NCI-H1417 treated with DMSO at 0.1 percent for 48 hours (cell line): ENCODE results near the gene SEPTIN1.

ENCODE experiments used
- DNase-seq: peaks from one replicate; lab custom pipeline; 2025; lab: John Stamatoyannopoulos, UW

Gene SEPTIN1, protein sequence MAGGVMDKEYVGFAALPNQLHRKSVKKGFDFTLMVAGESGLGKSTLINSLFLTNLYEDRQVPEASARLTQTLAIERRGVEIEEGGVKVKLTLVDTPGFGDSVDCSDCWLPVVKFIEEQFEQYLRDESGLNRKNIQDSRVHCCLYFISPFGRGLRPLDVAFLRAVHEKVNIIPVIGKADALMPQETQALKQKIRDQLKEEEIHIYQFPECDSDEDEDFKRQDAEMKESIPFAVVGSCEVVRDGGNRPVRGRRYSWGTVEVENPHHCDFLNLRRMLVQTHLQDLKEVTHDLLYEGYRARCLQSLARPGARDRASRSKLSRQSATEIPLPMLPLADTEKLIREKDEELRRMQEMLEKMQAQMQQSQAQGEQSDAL

GRCh38 chr16:30382111-30382881, at the start of gene SEPTIN1:
SEPTIN1 (minus strand) TSS chr16:30382561; CDS start chr16:30382542, 19 bp downstream.
- DNase-seq, result no peak

- no peak for DNase-seq
These were observed 48.1 kb upstream of the SEPTIN1 start for GRCh38 chr16:30430428-30430970.

GRCh38 chr16:30429678-30430427, 47.5 kb upstream of the SEPTIN1 start, which contains the start of gene DCTPP1:
DCTPP1 (minus strand) TSS chr16:30430030; CDS start chr16:30429980, 50 bp downstream.
- DNase-seq, result peak; percentile 95

GRCh38 chr16:30429418-30429677, 47.0 kb upstream of the SEPTIN1 start:
- DNase-seq, result no peak

- no peak for DNase-seq
These were observed 45.7 kb upstream of the SEPTIN1 start for GRCh38 chr16:30428055-30428454.

DNA sequence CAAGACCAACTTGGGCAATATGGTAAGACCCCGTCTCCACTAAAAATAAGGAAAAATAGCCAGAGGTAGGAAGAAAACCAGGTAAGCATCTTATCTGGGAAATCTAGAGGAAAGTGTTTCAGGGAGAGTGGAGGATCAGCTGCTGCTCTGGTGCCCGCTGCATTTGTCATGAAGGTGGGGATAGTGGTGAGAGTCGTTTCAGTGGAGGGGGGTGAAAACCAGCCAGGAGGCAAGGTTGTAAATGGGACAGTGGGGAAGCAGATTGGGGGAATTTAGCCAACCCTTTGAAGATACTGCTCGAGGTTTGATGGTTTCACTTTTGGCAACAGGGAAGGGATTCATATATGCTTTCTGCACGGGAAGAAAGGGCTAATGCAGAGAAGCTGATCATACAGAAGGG, 38.6 kb upstream of the SEPTIN1 start:
- no peak for DNase-seq

DNA sequence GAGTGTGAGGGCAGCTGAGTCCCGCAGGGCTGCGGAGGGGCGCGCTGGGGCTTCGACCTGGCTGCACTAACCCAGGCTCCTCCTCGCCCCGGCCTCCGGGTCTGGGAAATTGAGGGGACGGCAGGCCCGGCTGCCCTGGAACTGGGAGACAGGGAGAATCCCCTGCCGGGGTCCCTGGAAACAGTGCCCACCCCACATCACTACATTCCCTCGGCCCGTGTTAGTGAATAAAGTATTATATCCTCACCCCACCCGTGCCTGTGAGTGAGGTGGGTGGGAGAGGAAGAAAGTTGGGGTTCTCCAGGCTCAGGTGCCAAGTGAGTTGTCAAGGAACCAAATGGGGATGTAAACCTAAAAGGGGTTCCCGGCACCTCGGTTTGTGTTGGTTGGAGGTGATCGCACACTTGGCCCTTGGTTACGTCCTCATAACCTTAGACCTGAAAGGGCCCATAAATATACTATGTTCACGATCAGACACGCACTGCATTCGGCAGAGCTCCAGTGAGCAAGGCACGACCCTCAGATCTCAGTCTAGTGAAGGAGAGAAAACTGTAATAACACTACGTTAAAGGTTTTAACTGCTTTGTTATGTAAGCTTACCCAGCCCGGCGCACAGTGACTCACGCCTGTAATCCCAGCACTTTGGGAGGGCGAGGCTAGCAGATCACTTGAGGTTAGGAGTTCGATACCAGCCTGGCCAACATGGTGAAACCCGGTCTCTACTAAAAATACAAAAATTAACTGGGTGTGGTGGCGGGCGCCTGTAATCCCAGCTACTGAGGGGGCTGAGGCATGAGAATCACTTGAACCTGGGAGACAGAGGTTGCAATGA, 36.2 kb upstream of the SEPTIN1 start:
- DNase-seq, result no peak

DNA sequence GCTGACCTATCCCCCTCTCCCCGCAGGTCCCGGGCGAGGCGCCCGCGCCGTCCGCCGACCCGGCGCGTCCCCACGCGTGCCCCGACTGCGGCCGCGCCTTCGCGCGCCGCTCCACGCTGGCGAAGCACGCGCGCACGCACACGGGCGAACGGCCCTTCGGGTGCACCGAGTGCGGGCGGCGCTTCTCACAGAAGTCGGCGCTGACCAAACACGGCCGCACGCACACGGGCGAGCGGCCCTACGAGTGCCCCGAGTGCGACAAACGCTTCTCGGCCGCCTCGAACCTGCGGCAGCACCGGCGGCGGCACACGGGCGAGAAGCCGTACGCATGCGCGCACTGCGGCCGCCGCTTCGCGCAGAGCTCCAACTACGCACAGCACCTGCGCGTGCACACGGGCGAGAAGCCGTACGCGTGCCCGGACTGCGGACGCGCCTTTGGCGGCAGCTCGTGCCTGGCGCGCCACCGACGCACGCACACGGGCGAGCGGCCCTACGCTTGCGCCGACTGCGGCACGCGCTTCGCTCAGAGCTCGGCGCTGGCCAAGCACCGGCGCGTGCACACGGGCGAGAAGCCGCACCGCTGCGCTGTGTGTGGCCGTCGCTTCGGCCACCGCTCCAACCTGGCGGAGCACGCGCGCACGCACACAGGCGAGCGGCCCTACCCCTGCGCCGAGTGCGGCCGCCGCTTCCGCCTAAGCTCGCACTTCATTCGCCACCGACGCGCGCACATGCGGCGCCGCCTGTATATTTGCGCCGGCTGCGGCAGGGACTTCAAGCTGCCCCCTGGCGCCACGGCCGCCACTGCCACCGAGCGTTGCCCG, 35.4 kb upstream of the SEPTIN1 start:
- peak; percentile 69 for DNase-seq

DNA sequence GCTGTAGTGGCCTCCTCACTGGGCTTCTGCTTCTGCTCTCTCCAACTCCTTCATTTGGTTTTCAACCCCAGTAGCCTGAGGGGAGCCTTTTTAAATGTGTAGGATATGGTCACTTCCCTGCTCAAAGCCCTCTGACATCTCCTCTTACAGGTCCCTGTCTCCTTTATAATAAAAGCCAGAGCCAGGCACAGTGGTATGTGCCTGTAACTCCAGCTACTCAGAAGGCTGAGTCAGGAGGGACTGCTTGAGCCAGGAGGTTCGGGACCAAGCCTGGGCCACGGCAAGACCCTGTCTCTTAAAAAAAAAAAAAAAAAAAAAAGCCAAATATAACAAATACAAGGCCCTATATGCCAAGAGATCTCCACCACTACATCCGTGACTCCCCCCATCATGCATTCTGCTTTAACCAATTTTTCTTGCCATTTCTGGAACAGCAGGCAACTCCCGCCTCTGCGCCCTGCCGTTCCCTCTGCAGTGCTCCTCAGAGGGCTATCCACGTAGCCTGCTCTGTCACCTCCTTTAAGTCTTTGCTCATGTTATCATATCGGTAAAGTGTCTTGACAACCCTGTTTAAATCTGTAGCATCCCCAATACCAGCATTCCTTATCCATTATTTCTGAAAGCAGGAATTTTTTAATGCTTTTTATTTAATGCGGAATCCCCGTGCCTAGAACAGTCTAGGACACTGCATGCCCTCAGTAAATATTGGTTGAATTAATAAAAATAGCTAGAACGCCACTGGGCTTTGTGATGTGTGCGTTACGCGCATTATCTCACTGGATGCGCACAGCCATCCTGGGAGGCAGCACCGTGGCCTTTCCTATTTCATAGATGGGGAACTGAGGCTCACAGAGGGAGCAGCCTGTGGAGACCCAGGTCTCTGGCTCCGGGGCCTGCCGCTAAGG, 34.5 kb upstream of the SEPTIN1 start:
- no peak for DNase-seq

DNA sequence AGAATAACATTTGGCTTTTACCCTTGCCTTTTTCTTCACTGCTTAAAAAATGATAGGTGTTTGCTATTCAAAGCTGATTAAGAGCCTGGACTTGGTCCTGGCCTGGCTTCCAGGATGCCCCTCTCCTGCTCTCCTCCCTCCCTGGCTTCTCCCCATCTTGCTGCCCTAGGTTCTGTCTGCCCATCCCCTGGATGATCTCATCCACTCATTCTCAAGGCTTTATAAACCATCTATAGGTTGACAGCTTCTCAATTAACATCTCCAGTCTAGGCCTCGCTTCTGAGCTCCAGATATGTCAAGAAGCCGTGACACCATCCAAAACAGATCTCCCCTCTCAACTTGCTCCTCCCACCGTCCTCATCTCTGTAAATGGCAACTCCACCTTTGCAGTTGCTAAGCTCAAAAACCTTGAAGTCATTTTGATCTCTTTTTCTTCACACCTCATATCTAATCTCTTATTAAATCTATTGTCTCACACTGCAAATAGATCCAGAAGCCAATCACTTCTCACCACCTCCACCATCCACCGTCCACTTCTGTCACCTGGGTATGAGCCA, 33.8 kb upstream of the SEPTIN1 start:
- DNase-seq, result no peak

DNA sequence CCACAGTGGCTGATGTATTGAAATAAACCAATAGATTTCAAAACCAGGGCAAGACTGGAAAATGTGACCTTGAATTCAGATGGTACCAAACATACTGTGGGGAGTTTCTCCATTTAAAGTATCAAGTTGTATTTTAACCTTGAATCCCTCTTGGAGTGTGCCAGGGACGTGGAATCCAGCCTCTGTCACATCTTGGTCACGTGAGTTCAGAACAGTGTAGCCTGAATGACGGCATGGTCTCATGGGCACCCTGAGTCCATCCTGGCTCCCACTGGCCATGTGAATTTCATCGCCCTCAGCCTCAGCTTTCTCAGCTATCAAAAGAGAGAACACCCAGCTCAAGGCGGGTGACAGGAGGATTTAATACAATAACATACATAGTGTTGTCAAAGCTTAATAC, 31.8 kb upstream of the SEPTIN1 start:
- DNase-seq, result no peak

DNA sequence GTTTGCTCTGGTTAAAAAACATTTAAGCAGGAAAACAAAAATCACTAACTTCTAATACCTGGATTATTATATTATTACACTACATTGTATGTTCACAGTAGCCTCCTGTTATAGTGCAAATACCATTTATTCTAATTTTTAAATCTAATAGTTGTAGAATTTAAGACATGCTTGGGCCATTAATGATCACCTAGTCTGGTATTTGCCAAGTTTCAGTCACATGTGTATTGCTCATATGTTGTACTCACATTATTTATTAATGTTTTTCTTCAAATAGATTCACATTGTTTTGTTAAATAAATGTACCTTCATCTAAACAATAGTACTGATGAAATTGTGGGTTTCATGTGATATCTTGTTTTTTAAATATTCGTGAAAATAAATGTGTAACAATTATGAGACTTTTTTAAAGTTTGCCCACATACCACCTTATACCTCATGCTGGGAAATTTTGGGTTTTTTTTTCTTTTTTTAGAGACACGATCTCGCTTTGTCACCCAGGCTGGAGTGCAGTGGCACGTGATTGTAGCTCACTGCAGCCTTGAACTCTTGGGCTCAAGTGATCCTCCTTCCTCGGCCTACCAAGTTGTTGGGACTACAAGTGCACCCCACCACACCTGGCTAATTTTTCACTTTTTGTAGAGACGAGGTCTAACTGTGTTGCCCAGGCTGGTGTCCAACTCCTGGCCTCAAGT, 30.9 kb upstream of the SEPTIN1 start:
- DNase-seq, result no peak

DNA sequence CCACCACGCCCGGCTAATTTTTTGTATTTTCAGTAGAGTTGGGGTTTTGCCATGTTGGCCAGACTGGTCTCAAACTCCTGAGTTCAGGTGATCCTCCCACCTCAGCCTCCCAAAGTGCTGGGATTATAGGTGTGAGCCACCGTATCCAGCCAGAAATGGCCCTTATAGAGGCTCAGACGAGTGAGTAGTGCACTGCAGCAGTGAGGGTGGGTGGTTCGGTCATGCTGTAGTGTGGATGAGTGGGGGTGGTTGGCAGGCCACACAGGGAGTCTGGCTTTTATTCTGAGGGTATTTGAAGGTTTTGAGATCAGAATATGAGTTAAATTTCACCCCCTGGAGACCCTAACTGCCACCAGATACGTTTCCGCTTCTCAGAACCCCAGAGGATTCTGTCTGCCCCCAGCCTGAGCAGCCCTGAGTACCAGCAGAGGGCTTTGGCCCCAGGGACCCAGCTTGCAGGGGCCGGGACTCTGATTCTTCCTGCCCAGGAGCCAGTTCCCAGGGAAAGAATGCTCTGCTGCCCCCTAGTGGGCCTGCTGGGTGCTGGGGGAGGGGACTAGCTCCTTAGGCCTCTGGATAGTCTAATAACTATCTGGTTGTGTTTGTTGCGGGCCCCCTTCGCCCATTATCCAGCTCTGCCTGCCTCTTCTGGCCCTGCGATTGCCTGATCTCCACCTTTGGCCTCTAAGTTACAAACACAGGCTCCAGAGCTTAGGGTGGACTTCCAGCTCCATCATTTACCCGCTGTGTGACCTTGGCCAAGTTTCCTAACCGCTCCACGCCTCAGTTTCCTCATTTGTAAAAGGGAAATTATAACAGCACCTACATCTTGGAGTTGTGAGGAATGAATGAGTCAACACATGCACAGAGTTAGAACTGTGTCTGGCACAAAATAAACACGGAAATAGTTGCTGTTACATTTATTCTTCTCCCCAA, 27.0 kb upstream of the SEPTIN1 start:
- no peak for DNase-seq

GRCh38 chr16:30407804-30408534, 25.6 kb upstream of the SEPTIN1 start:
- DNase-seq, result no peak

DNA sequence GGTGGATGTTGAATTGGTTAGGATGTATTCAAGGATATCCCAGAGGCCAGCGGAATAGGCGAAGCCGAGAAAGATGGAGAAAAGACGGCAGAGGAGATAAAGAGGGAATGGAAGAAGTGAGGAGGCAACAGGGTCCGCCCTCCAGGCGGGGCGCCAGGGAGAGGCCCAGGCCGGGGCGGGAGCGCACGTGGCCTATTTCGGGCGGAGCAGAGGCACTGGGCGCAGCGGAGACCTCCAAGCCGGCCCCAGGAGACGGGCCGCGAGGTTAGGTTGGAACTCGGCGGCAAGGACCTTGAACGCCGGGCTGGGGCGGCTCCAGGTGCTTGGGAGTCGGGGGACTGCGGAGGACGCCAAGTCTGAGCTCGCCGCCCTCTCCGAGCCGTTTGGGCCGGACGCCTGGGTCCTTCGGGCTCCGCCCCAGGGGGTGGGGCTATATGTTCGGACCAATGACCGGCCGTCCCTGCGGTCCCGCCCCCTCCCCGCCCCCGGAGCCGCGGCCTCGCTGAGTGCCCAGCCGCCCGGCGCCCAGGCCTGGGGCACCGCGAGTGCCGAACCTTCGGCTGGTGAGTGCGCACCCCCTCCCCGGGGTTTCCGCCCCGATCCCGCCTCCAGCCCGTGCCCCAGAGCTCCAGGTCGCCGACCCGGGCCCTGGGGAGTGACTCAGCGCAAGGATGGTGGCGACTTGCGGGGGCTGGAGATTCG, 24.9 kb upstream of the SEPTIN1 start, which contains the start of gene ZNF771:
ZNF771 (plus strand) TSS at position 505 of the 702 bp plus-strand sequence. CDS start 448 bp downstream, outside the sequence.
- DNase-seq, result peak; percentile 28

DNA sequence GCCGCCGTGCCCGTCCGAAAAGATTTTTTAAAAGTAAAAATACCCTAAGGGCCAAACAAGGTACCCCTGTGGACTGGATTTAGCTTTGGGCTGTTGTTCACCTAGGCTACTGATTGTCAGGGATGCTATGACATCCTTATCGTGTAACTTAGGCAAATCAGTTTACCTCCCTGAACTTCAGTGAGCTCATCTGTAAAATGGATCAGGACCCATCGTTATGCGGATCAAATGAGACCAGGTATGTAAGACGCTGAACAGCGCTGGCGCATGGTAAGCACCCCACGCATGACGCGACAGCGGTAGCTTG, 24.4 kb upstream of the SEPTIN1 start:
- DNase-seq, result no peak
